BLaER1 treated with 17β-estradiol and CSF1 and Interleukin-3, amounts not matched to agents 10 nM and 100 nM (cell line): ENCODE measurements around the gene TEN1.
"Not testable (repeated sequence)": the region's sequence is repeated elsewhere in the genome, so short reads cannot be mapped to it uniquely, and the experiment has no call there.

Experiments
- H3K27ac ChIP-seq, 11 experiments: shearing (Covaris generic); formaldehyde crosslinking; 2 replicates each; pipeline ENCODE4 v1.8.1; 2022
- H3K27me3 ChIP-seq, 11 experiments: shearing (Covaris generic); formaldehyde crosslinking; 2 replicates each; pipeline ENCODE4 v1.8.1; 2022
- H3K36me3 ChIP-seq, 11 experiments: shearing (Covaris generic); formaldehyde crosslinking; 2 replicates each; pipeline ENCODE4 v1.8.1; 2022
- H3K4me1 ChIP-seq, 10 experiments: shearing (Covaris generic); formaldehyde crosslinking; 2 replicates each; pipeline ENCODE4 v1.8.1; 2022
- H3K4me2 ChIP-seq, 11 experiments: shearing (Covaris generic); formaldehyde crosslinking; 2 replicates each; pipeline ENCODE4 v1.8.1; 2022
- H3K4me3 ChIP-seq, 10 experiments: shearing (Covaris generic); formaldehyde crosslinking; 2 replicates each; pipeline ENCODE4 v1.8.1; 2022
- H3K9ac ChIP-seq, 11 experiments: shearing (Covaris generic); formaldehyde crosslinking; 2 replicates each; pipeline ENCODE4 v1.8.1; 2022
- H3K9me3 ChIP-seq, 11 experiments: shearing (Covaris generic); formaldehyde crosslinking; replicated peaks in 1 of 11; 2 replicates each; pipeline ENCODE4 v1.8.1; 2022
- H4K20me1 ChIP-seq, 11 experiments: shearing (Covaris generic); formaldehyde crosslinking; 2 replicates each; pipeline ENCODE4 v1.8.1; 2022
- Cebpa-rat ChIP-seq, 11 experiments: shearing (Covaris generic); IDR thresholded peaks; 2 replicates each; pipeline ENCODE4 v1.8.1; 2022

The TEN1 gene

GRCh38 chr17:76036497-76037261 lies 57.6 kb downstream of the TEN1 start:
- H3K4me3 ChIP-seq = no peak overlapping the region
- H3K27ac ChIP-seq = peak overlapping the region in 6 of 11 experiments; percentile 14 to 62 (median 48); a peak in 9 of 22 replicates
- peaks cover 0 to 31% (median 23%) of the 10 kb centered on the region in 10 experiments; a peak in 16 of 20 replicates for H3K4me1 ChIP-seq
- peak overlapping the region in 8 of 11 experiments; percentile 49 to 77 (median 67); a peak in 16 of 22 replicates for H3K4me2 ChIP-seq
- H4K20me1 ChIP-seq = peaks cover 0 to 29% (median 0%) of the 10 kb centered on the region in 11 experiments; a peak in 6 of 22 replicates
- peaks cover 36 to 56% (median 39%) of the 10 kb centered on the region in 11 experiments for H3K36me3 ChIP-seq
- no peaks in the 10 kb centered on the region for H3K27me3 ChIP-seq
- H3K9me3 ChIP-seq = peaks cover 0 to 12% (median 0%) of the 10 kb centered on the region in 11 experiments; a peak in 4 of 22 replicates
- peak overlapping the region in 4 of 11 experiments; percentile 24 to 56 (median 40); a peak in 6 of 22 replicates for H3K9ac ChIP-seq
- no peak for TF ChIP-seq Cebpa-rat (IDR thresholded peaks at IDR 0.05)

- Histone ChIP-seq H3K27ac (peak overlapping the region in 7 of 11 experiments; percentile 11 to 62 (median 40); a peak in 9 of 22 replicates), H3K9ac (peak overlapping the region in 6 of 11 experiments; percentile 11 to 56 (median 30); a peak in 7 of 22 replicates), H3K36me3 (peaks cover 50 to 70% (median 53%) of the 10 kb centered on the region in 11 experiments), H3K9me3 (peaks cover 0 to 3% (median 0%) of the 10 kb centered on the region in 11 experiments; a peak in 3 of 22 replicates), H3K4me1 (peaks cover 0 to 31% (median 23%) of the 10 kb centered on the region in 10 experiments; a peak in 16 of 20 replicates), H3K4me2 (peak overlapping the region in 9 of 11 experiments; percentile 18 to 77 (median 64); a peak in 17 of 22 replicates), H3K4me3 (no peak overlapping the region), H3K27me3 (no peaks in the 10 kb centered on the region), H4K20me1 (peaks cover 0 to 33% (median 0%) of the 10 kb centered on the region in 11 experiments; a peak in 6 of 22 replicates)
- TF ChIP-seq Cebpa-rat (IDR thresholded peaks at IDR 0.05) = no peak
These were observed 59.0 kb downstream of the TEN1 start for GRCh38 chr17:76038050-76038449.

- TF ChIP-seq Cebpa-rat (IDR thresholded peaks at IDR 0.05) = no peak
- no peak overlapping the region for H3K4me3 ChIP-seq
- peaks cover 61 to 81% (median 63%) of the 10 kb centered on the region in 11 experiments for H3K36me3 ChIP-seq
- H3K4me2 ChIP-seq = no peak overlapping the region
- peaks cover 0 to 31% (median 23%) of the 10 kb centered on the region in 10 experiments; a peak in 16 of 20 replicates for H3K4me1 ChIP-seq
- no peaks in the 10 kb centered on the region for H3K9me3 ChIP-seq
- peak overlapping the region in 2 of 11 experiments; percentile 22 to 50; a peak in 4 of 22 replicates for H3K27ac ChIP-seq
- peak overlapping the region in 1 of 11 experiments; percentile 3; a peak in 1 of 22 replicates for H3K9ac ChIP-seq
- H3K27me3 ChIP-seq = no peaks in the 10 kb centered on the region
- peaks cover 0 to 40% (median 0%) of the 10 kb centered on the region in 11 experiments; a peak in 6 of 22 replicates for H4K20me1 ChIP-seq
These were observed 60.1 kb downstream of the TEN1 start for GRCh38 chr17:76039121-76039520.

GRCh38 chr17:76040376-76040775 lies 61.3 kb downstream of the TEN1 start:
- no peak overlapping the region for H3K4me3 ChIP-seq
- no peaks in the 10 kb centered on the region for H3K27me3 ChIP-seq
- peaks cover 0 to 31% (median 23%) of the 10 kb centered on the region in 10 experiments; a peak in 16 of 20 replicates for H3K4me1 ChIP-seq
- H3K9me3 ChIP-seq = no peaks in the 10 kb centered on the region
- H3K4me2 ChIP-seq = no peak overlapping the region
- peaks cover 73 to 93% (median 76%) of the 10 kb centered on the region in 11 experiments for H3K36me3 ChIP-seq
- no peak overlapping the region for H3K27ac ChIP-seq
- H3K9ac ChIP-seq = no peak overlapping the region
- TF ChIP-seq Cebpa-rat (IDR thresholded peaks at IDR 0.05) = no peak
- H4K20me1 ChIP-seq = peaks cover 0 to 46% (median 0%) of the 10 kb centered on the region in 11 experiments; a peak in 6 of 22 replicates

- H3K4me1 ChIP-seq = peaks cover 2 to 16% (median 7%) of the 10 kb centered on the region in 10 experiments
- H3K36me3 ChIP-seq = peaks cover 98 to 100% (median 100%) of the 10 kb centered on the region in 11 experiments
- H3K4me2 ChIP-seq = not testable (repeated sequence)
These were observed 63.8 kb downstream of the TEN1 start for GRCh38 chr17:76042868-76043267.

GRCh38 chr17:76044475-76045007 lies 65.5 kb downstream of the TEN1 start:
- not testable (repeated sequence) for H3K4me2 ChIP-seq, H3K27me3 ChIP-seq, H3K9ac ChIP-seq, H3K4me3 ChIP-seq, H3K9me3 ChIP-seq, H3K27ac ChIP-seq
- Histone ChIP-seq H3K4me1 (peaks cover 0 to 22% (median 15%) of the 10 kb centered on the region in 10 experiments; a peak in 12 of 20 replicates), H4K20me1 (peaks cover 0 to 57% (median 15%) of the 10 kb centered on the region in 11 experiments; a peak in 12 of 22 replicates), H3K36me3 (peaks cover 99 to 100% (median 100%) of the 10 kb centered on the region in 11 experiments)

More at GRCh38 chr17:76042868-76043267, 63.8 kb downstream of the TEN1 start:
- not testable (repeated sequence) for H3K9me3 ChIP-seq, H3K27ac ChIP-seq, H3K9ac ChIP-seq, H3K4me3 ChIP-seq, H3K27me3 ChIP-seq
- peaks cover 0 to 48% (median 5%) of the 10 kb centered on the region in 11 experiments; a peak in 8 of 22 replicates for H4K20me1 ChIP-seq

GRCh38 chr17:76046064-76046463 lies 67.0 kb downstream of the TEN1 start:
- H3K4me2 ChIP-seq = no peak overlapping the region
- H3K4me3 ChIP-seq = no peak overlapping the region
- peaks cover 99 to 100% (median 100%) of the 10 kb centered on the region in 11 experiments for H3K36me3 ChIP-seq
- no peak for TF ChIP-seq Cebpa-rat (IDR thresholded peaks at IDR 0.05)
- no peak overlapping the region for H3K27ac ChIP-seq
- peaks cover 0 to 37% (median 17%) of the 10 kb centered on the region in 10 experiments; a peak in 12 of 20 replicates for H3K4me1 ChIP-seq
- H3K9ac ChIP-seq = no peak overlapping the region
- H4K20me1 ChIP-seq = peaks cover 2 to 64% (median 28%) of the 10 kb centered on the region in 11 experiments; a peak in 15 of 22 replicates
- H3K27me3 ChIP-seq = no peaks in the 10 kb centered on the region
- no peaks in the 10 kb centered on the region for H3K9me3 ChIP-seq

- H3K27ac ChIP-seq = no peak overlapping the region
- H3K4me3 ChIP-seq = no peak overlapping the region
- H3K36me3 ChIP-seq = peaks cover 96 to 100% (median 98%) of the 10 kb centered on the region in 11 experiments
- peak overlapping the region in 5 of 11 experiments; percentile 23 to 60 (median 40); a peak in 10 of 22 replicates for H3K4me2 ChIP-seq
- H3K9ac ChIP-seq = peak overlapping the region in 1 of 11 experiments; percentile 24; a peak in 2 of 22 replicates
- TF ChIP-seq Cebpa-rat (IDR thresholded peaks at IDR 0.05) = no peak
- no peaks in the 10 kb centered on the region for H3K27me3 ChIP-seq
- H4K20me1 ChIP-seq = peaks cover 7 to 64% (median 35%) of the 10 kb centered on the region in 11 experiments; a peak in 16 of 22 replicates
- H3K4me1 ChIP-seq = peaks cover 0 to 39% (median 17%) of the 10 kb centered on the region in 10 experiments; a peak in 12 of 20 replicates
- H3K9me3 ChIP-seq = no peaks in the 10 kb centered on the region
These were observed 69.1 kb downstream of the TEN1 start for GRCh38 chr17:76048025-76048605.
